B cell (primary cell): ENCODE measurements around the gene COQ10A. TPM values are rescaled to one million over a fixed set of nuclear protein-coding genes. Genes with fewer than 3 reads are reported as not detected.

Experiments used
- ATAC-seq: fragments of 200-7000 bp; cut with Tn5 transposase; one replicate; pipeline ENCODE4 v1.10.0; 2021; ENCODE audit warnings: low read depth, mild to moderate bottlenecking, moderate number of reproducible peaks, moderate library complexity
- CTCF ChIA-PET: fragments of 350-600 bp; sonication (Branson Sonifier 250); formaldehyde crosslinking; loops from one replicate; lab custom pipeline; 2021; ENCODE audit warnings: antibody characterized with exemption, inconsistent platforms; lab: Charles Lee
- POLR2A ChIA-PET: fragments of 350-600 bp; sonication (Branson Sonifier 250); formaldehyde crosslinking; loops from one replicate; lab custom pipeline; 2021; ENCODE audit warnings: antibody characterized with exemption; lab: Charles Lee
- DNase-seq: peaks from one replicate; pipeline ENCODE4 v3.0.0; 2013
- H2AFZ ChIP-seq: 2 replicates; pipeline ENCODE4 v1.6.1; 2012; ENCODE audit warnings: mild to moderate bottlenecking, low read depth, low read length; ENCODE audit not compliant: insufficient read depth, poor library complexity, severe bottlenecking
- H3K27ac ChIP-seq, 2 donors: 1 replicate in 1 of 2; 2 replicates in 1 of 2; pipeline ENCODE4 v1.5.1; 2012 to 2013; ENCODE audit warnings: low read length in 2 of 2, mild to moderate bottlenecking in 2 of 2, moderate library complexity in 1 of 2
- H3K27me3 ChIP-seq, 4 experiments: fragments of 200-600 bp in 1 of 4; sonication (generic) in 1 of 4; replicated peaks in 1 of 4; 1 replicate in 2 of 4; 2 replicates in 2 of 4; pipeline versions ENCODE4 v1.6.1 to v1.7.0; 2013 to 2016; ENCODE audit warnings: low read length in 3 of 4, mild to moderate bottlenecking in 2 of 4, mixed read lengths in 1 of 4, moderate library complexity in 1 of 4; ENCODE audit not compliant: insufficient read depth in 4 of 4, control insufficient read depth in 3 of 4; ENCODE audit errors: control extremely low read depth in 1 of 4
- H3K36me3 ChIP-seq, 2 experiments: replicated peaks in 1 of 2; 1 replicate in 1 of 2; 2 replicates in 1 of 2; pipeline versions ENCODE4 v1.6.1 to v1.7.1; 2013; ENCODE audit warnings: low read length in 1 of 2; ENCODE audit not compliant: insufficient read depth in 2 of 2, control insufficient read depth in 1 of 2; ENCODE audit errors: control extremely low read depth in 1 of 2, extremely low read depth in 1 of 2
- H3K4me1 ChIP-seq, 2 donors: fragments of 200-600 bp in 1 of 2; sonication (generic) in 1 of 2; 1 replicate in 1 of 2; 2 replicates in 1 of 2; pipeline versions ENCODE4 v1.5.1 to v1.6.1; 2013 to 2017; ENCODE audit warnings: low read length in 2 of 2; ENCODE audit not compliant: control insufficient read depth in 2 of 2, insufficient read depth in 2 of 2
- H3K4me2 ChIP-seq: replicated peaks from 2 replicates; pipeline ENCODE3; 2012; ENCODE audit warnings: mild to moderate bottlenecking, low read depth, low read length; ENCODE audit not compliant: poor library complexity, severe bottlenecking
- H3K4me3 ChIP-seq, 5 experiments: fragments of 200-600 bp in 1 of 5; sonication (generic) in 1 of 5; 1 replicate in 3 of 5; 2 replicates in 2 of 5; pipeline versions ENCODE4 v1.5.1 to v1.7.0; 2011 to 2016; ENCODE audit warnings: low read length in 4 of 5, mild to moderate bottlenecking in 4 of 5, low read depth in 2 of 5, control low read depth in 1 of 5, moderate library complexity in 1 of 5; ENCODE audit not compliant: insufficient read depth in 1 of 5; ENCODE audit errors: control extremely low read depth in 1 of 5, extremely low read depth in 1 of 5
- H3K79me2 ChIP-seq: fragments of 200-600 bp; sonication (generic); one replicate; pipeline ENCODE4 v1.6.0; 2016; ENCODE audit warnings: low read length; ENCODE audit not compliant: control insufficient read depth, insufficient read depth
- H3K9ac ChIP-seq: fragments of 200-600 bp; sonication (generic); 2 replicates; pipeline ENCODE4 v1.6.1; 2017; ENCODE audit warnings: mild to moderate bottlenecking, low read length, moderate library complexity
- H3K9me3 ChIP-seq, 3 donors: one replicate each; pipeline versions ENCODE4 v1.6.1 to v1.7.1; 2013; ENCODE audit warnings: low read length in 2 of 3; ENCODE audit not compliant: control insufficient read depth in 2 of 3, insufficient read depth in 1 of 3; ENCODE audit errors: control extremely low read depth in 1 of 3
- H4K20me1 ChIP-seq: 2 replicates; pipeline ENCODE4 v1.6.0; 2012; ENCODE audit warnings: mild to moderate bottlenecking, low read length; ENCODE audit not compliant: insufficient read depth, control insufficient read depth, poor library complexity, severe bottlenecking
- H3K27ac Mint-ChIP-seq: one replicate; pipeline ENCODE4 v1.8.0; 2021; ENCODE audit warnings: mixed read lengths
- H3K27me3 Mint-ChIP-seq: one replicate; pipeline ENCODE4 v1.8.0; 2021; ENCODE audit warnings: mixed read lengths
- H3K4me1 Mint-ChIP-seq: one replicate; pipeline ENCODE4 v1.8.0; 2021; ENCODE audit warnings: mixed read lengths
- H3K4me3 Mint-ChIP-seq: one replicate; pipeline ENCODE4 v1.8.0; 2021; ENCODE audit warnings: mixed read lengths
- H3K9me3 Mint-ChIP-seq: one replicate; pipeline ENCODE4 v1.8.0; 2022; ENCODE audit warnings: mixed read lengths; ENCODE audit not compliant: insufficient read depth
- EZH2 ChIP-seq: IDR thresholded peaks from 2 replicates; pipeline ENCODE4 v1.6.1; 2012; ENCODE audit warnings: borderline replicate concordance, low read depth, mild to moderate bottlenecking, moderate library complexity, low read length; ENCODE audit not compliant: insufficient read depth, poor library complexity, severe bottlenecking
- WGBS: methylation state at CpG from one replicate; pipeline ENCODE4 v1.1.5; 2013; ENCODE audit warnings: missing lambda C conversion rate; ENCODE audit not compliant: insufficient coverage; 5-methylcytosine and 5-hydroxymethylcytosine counted together
- intact Hi-C: fragments of 100-400 bp; cut with micrococcal nuclease; formaldehyde crosslinking; loops from one replicate; pipeline ENCODE4 v1.10.0; 2022
- polyA plus RNA-seq: library from polyadenylated mRNA; depleted of rRNA; stranded (reverse); fragments of >200 nt; gene quantifications from 2 replicates; pipeline ENCODE4 v1.2.3, GENCODE V29; 2012
- total RNA-seq, 2 donors: library from RNA; stranded (reverse); fragments of 120-200 nt in 1 of 2; gene quantifications; 1 replicate in 1 of 2; 2 replicates in 1 of 2; pipeline versions ENCODE4 v1.2.3 to v1.2.4, GENCODE V29; 2013 to 2022
- TF ChIP-seq, protein P1 (sequence below): fragments of 200-600 bp; IDR thresholded peaks from one replicate; pipeline ENCODE4 v1.8.0; 2022; ENCODE audit warnings: antibody characterized with exemption, mild to moderate bottlenecking

COQ10A gene
- total and polyA plus RNA-seq, 2 donors (not counting 1 experiment from before 2014, with no cell fraction given) = 73.5 to 73.6 TPM

- Mint-ChIP-seq H3K27ac (peak within 1 kb of the TSS; percentile 100), H3K4me3 (peak within 1 kb of the TSS; percentile 100), H3K9me3 (no peaks in the 10 kb centered on the region), H3K4me1 (peaks cover 51% of the 10 kb centered on the region), H3K27me3 (no peaks in the 10 kb centered on the region)
- Histone ChIP-seq H4K20me1 (peaks cover 22% of the 10 kb centered on the region), H3K27ac (peak within 1 kb of the TSS; percentile 73 to 99), H2AFZ (peak within 1 kb of the TSS; percentile 83), H3K79me2 (peaks cover 55% of the 10 kb centered on the region), H3K36me3 (no peaks in the 10 kb centered on the region), H3K4me2 (peak within 1 kb of the TSS; percentile 98), H3K4me3 (peak within 1 kb of the TSS; percentile 56 to 100 (median 99)), H3K4me1 (peaks cover 26 to 48% of the 10 kb centered on the region in 2 donors), H3K9ac (peak within 1 kb of the TSS; percentile 99), H3K27me3 (no peaks in the 10 kb centered on the region), H3K9me3 (no peaks in the 10 kb centered on the region)
- ATAC-seq (peak; percentile 73), DNase-seq (peak; percentile 97)
- ChIA-PET POLR2A (interaction anchor here (0.5 to 4.1 kb wide), 28 partner anchors 14 to 1301 kb away, joined by 3 to 65 read pairs (median 4); partner anchors contain the start of genes ANKRD52, CNPY2, COQ10A and ESYT1), CTCF (interaction anchor here (0.6 to 4.6 kb wide), 27 partner anchors 9 to 483 kb away, joined by 3 to 126 read pairs (median 6); partner anchors contain the start of genes ANKRD52, COQ10A, ESYT1 and MYL6)
- intact Hi-C loops = loop anchor here (1.0 to 2.0 kb wide), 4 partner anchors 14 to 484 kb away; partner anchors contain the start of gene MYL6
- WGBS = 0% methylated on average over 39 of the region's 42 CpGs
- TF ChIP-seq EZH2 = no peak
- TF ChIP-seq, protein P1, sequence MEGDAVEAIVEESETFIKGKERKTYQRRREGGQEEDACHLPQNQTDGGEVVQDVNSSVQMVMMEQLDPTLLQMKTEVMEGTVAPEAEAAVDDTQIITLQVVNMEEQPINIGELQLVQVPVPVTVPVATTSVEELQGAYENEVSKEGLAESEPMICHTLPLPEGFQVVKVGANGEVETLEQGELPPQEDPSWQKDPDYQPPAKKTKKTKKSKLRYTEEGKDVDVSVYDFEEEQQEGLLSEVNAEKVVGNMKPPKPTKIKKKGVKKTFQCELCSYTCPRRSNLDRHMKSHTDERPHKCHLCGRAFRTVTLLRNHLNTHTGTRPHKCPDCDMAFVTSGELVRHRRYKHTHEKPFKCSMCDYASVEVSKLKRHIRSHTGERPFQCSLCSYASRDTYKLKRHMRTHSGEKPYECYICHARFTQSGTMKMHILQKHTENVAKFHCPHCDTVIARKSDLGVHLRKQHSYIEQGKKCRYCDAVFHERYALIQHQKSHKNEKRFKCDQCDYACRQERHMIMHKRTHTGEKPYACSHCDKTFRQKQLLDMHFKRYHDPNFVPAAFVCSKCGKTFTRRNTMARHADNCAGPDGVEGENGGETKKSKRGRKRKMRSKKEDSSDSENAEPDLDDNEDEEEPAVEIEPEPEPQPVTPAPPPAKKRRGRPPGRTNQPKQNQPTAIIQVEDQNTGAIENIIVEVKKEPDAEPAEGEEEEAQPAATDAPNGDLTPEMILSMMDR = no peak
Measured at GRCh38 chr12:56221757-56222530, 44.8 kb upstream of the COQ10A start, which contains the start of gene RNF41. Gene RNF41 (minus strand): TSS chr12:56221922. CDS start chr12:56214047, 7,875 bp downstream.
